Right lobe of liver (tissue), 6 donors: ENCODE measurements around the gene CCNG1. TPM values are rescaled to one million over a fixed set of nuclear protein-coding genes. Genes with fewer than 3 reads are reported as not detected.

Experiments
- ATAC-seq, 4 donors: fragments of 200-7000 bp; cut with Tn5 transposase; one replicate each; pipeline ENCODE4 v1.9.1; 2020; ENCODE audit warnings: mild to moderate bottlenecking in 4 of 4, moderate library complexity in 4 of 4
- DNase-seq, 3 donors: peaks; one replicate each; pipeline ENCODE4 v3.0.0-alpha.2; 2020
- H3K27ac ChIP-seq, 3 donors: fragments of 200-600 bp; one replicate each; pipeline ENCODE4 v1.8.0; 2022
- H3K27me3 ChIP-seq, 2 donors: fragments of 200-600 bp; one replicate each; pipeline ENCODE4 v1.8.0; 2022
- H3K36me3 ChIP-seq, 4 donors: fragments of 200-600 bp; sonication (generic) in 1 of 4; one replicate each; pipeline versions ENCODE4 v1.5.1 to v1.8.0; 2017 to 2022; ENCODE audit warnings: control low read depth in 1 of 4
- H3K4me1 ChIP-seq, 4 donors: fragments of 200-600 bp; sonication (generic) in 1 of 4; one replicate each; pipeline versions ENCODE4 v1.5.1 to v1.8.0; 2017 to 2022; ENCODE audit warnings: control low read depth in 1 of 4
- H3K4me3 ChIP-seq, 3 donors: fragments of 200-600 bp; one replicate each; pipeline ENCODE4 v1.8.0; 2022
- H3K9me3 ChIP-seq, 4 donors: fragments of 200-600 bp; sonication (generic) in 1 of 4; one replicate each; pipeline versions ENCODE4 v1.5.1 to v1.8.0; 2017 to 2022; ENCODE audit warnings: control low read depth in 1 of 4
- CTCF ChIP-seq, 4 donors: fragments of 200-600 bp in 3 of 4; fragments of 450-650 bp in 1 of 4; IDR thresholded peaks; one replicate each; pipeline versions ENCODE4 v1.5.1 to v1.8.0; 2016 to 2022; ENCODE audit warnings: antibody characterized with exemption in 4 of 4, mild to moderate bottlenecking in 2 of 4
- POLR2A ChIP-seq: fragments of 450-650 bp; IDR thresholded peaks from one replicate; pipeline ENCODE4 v1.6.1; 2017; ENCODE audit warnings: antibody characterized with exemption, mild to moderate bottlenecking
- WGBS: methylation state at CpG from one replicate; pipeline ENCODE4 v1.1.6; 2018; ENCODE audit warnings: low coverage, low lambda C conversion rate; ENCODE audit not compliant: insufficient coverage; ENCODE audit errors: missing lambda C conversion rate; 5-methylcytosine and 5-hydroxymethylcytosine counted together
- intact Hi-C, 2 donors: fragments of 100-400 bp; cut with DNase I; formaldehyde crosslinking; loops; one replicate each; pipeline versions ENCODE4 v1.11.2 to v1.14.1; 2022
- total RNA-seq, 6 experiments: library from RNA; depleted of rRNA in 2 of 6; stranded (reverse); fragments of >200 nt in 2 of 6; fragmentation: NEBNext Ultra II Directional in 3 of 6; extraction: Animal tissue kit (Norgen Biotek cat#: 25700) in 3 of 6; gene quantifications; one replicate each; pipeline versions ENCODE4 v1.1.0 to v1.2.4, GENCODE V29; 2016 to 2023
- donor health status: DM: no; HTN: yes; CAD: no.
- donor health status: DM: no; HTN: no; CAD: no.
- donor health status: DM: no; HTN: no; CAD: no.
- donor health status: DM: no; HTN: yes; CAD: no.
- donor health status: DM: no; HTN: yes; CAD: no.

Gene CCNG1
- total RNA-seq, 6 experiments from 2014 or later = 47.7 to 146 (median 80.1) TPM

- Histone ChIP-seq H3K27me3 (no peaks in the 10 kb centered on the region), H3K27ac (no peak overlapping the region), H3K36me3 (no peaks in the 10 kb centered on the region), H3K9me3 (no peaks in the 10 kb centered on the region), H3K4me1 (no peaks in the 10 kb centered on the region), H3K4me3 (no peak overlapping the region)
- TF ChIP-seq POLR2A (no peak), CTCF (IDR thresholded peaks at IDR 0.05) (no peak)
- ATAC-seq (no peak), DNase-seq (no peak)
- 71% methylated on average over 4 of the region's 4 CpGs for WGBS
- intact Hi-C loops = no loop called here
Measured at GRCh38 chr5:163399923-163400322, 37.5 kb upstream of the CCNG1 start.

- Histone ChIP-seq H3K36me3 (no peaks in the 10 kb centered on the region), H3K27ac (no peak overlapping the region), H3K4me3 (no peak overlapping the region), H3K27me3 (no peaks in the 10 kb centered on the region), H3K4me1 (no peaks in the 10 kb centered on the region), H3K9me3 (no peaks in the 10 kb centered on the region)
- intact Hi-C loops = no loop called here
- TF ChIP-seq CTCF (IDR thresholded peaks at IDR 0.05) (no peak), POLR2A (no peak)
- 66% methylated on average over 4 of the region's 4 CpGs for WGBS
- DNase-seq (no peak), ATAC-seq (no peak)
Measured at GRCh38 chr5:163401271-163401670, 36.1 kb upstream of the CCNG1 start.

- H3K4me3 ChIP-seq = no peak overlapping the region
- intact Hi-C loops = no loop called here
- no peaks in the 10 kb centered on the region for H3K27me3 ChIP-seq
- H3K27ac ChIP-seq = no peak overlapping the region
- 85% methylated on average over 2 of the region's 2 CpGs for WGBS
- no peak for TF ChIP-seq CTCF (IDR thresholded peaks at IDR 0.05)
- TF ChIP-seq POLR2A = no peak
- DNase-seq = no peak
- no peaks in the 10 kb centered on the region for H3K36me3 ChIP-seq
- no peak for ATAC-seq
- H3K9me3 ChIP-seq = no peaks in the 10 kb centered on the region
- H3K4me1 ChIP-seq = no peaks in the 10 kb centered on the region
Measured at GRCh38 chr5:163402007-163402406, 35.4 kb upstream of the CCNG1 start.

GRCh38 chr5:163404364-163405173 lies 32.8 kb upstream of the CCNG1 start:
- intact Hi-C loops = no loop called here
- no peak overlapping the region for H3K4me3 ChIP-seq
- 81% methylated on average over 10 of the region's 10 CpGs for WGBS
- ATAC-seq = no peak
- no peaks in the 10 kb centered on the region for H3K27me3 ChIP-seq
- H3K9me3 ChIP-seq = no peaks in the 10 kb centered on the region
- DNase-seq = no peak
- H3K27ac ChIP-seq = no peak overlapping the region
- TF ChIP-seq POLR2A = no peak
- TF ChIP-seq CTCF (IDR thresholded peaks at IDR 0.05) = no peak
- H3K36me3 ChIP-seq = no peaks in the 10 kb centered on the region
- no peaks in the 10 kb centered on the region for H3K4me1 ChIP-seq
